ENCODE measurements around the gene CD300C. TPM values are rescaled to one million over a fixed set of nuclear protein-coding genes. Genes with fewer than 3 reads are reported as not detected.

CD300C gene
- polyA plus RNA-seq (2013, experiment 1 of 2): not detected
- not detected for polyA plus RNA-seq (2013, experiment 2 of 2)

GRCh38 chr17:74545843-74546230 is at the start of gene CD300C:
TSS of gene CD300C (minus strand) at chr17:74546115. CDS start at chr17:74545782, 333 bp downstream.
- Histone ChIP-seq H3K36me3 (ENCODE audit: insufficient read depth, low read length) (no peaks in the 10 kb centered on the region), H3K4me1 (ENCODE audit: insufficient read depth, low read length) (no peaks in the 10 kb centered on the region), H3K4me3 (ENCODE audit: low read length) (no peak within 1 kb of the TSS), H3K27me3 (ENCODE audit: insufficient read depth, low read length) (no peaks in the 10 kb centered on the region), H3K9ac (ENCODE audit: low read depth, low read length) (no peak within 1 kb of the TSS; the same call in 1 of the 2 replicates), H3K27ac (ENCODE audit: low read depth, low read length) (no peak within 1 kb of the TSS), H3K9me3 (ENCODE audit: insufficient read depth, low read depth, low read length) (no peaks in the 10 kb centered on the region)
- 88% methylated on average over 5 of the region's 5 CpGs for WGBS

- H3K9me3 ChIP-seq (ENCODE audit: insufficient read depth, low read depth, low read length): no peaks in the 10 kb centered on the region
- H3K4me1 ChIP-seq (ENCODE audit: insufficient read depth, low read length): 0 out of 2 replicates have a peak, but pooled peaks cover 6% of the 10 kb centered on the region
- no peak overlapping the region for H3K9ac ChIP-seq (ENCODE audit: low read depth, low read length)
- no peaks in the 10 kb centered on the region for H3K36me3 ChIP-seq (ENCODE audit: insufficient read depth, low read length)
- H3K4me3 ChIP-seq (ENCODE audit: low read length): no peak overlapping the region
- no peak overlapping the region for H3K27ac ChIP-seq (ENCODE audit: low read depth, low read length)
- peaks cover 2% of the 10 kb centered on the region; the same call in 1 of the 2 replicates for H3K27me3 ChIP-seq (ENCODE audit: insufficient read depth, low read length)
- 82% methylated on average over 6 of the region's 6 CpGs for WGBS
Measured at GRCh38 chr17:74595037-74595750, 49.3 kb upstream of the CD300C start.

- Histone ChIP-seq H3K4me1 (ENCODE audit: insufficient read depth, low read length) (no peaks in the 10 kb centered on the region), H3K4me3 (ENCODE audit: low read length) (no peak within 1 kb of the TSS), H3K27ac (ENCODE audit: low read depth, low read length) (no peak within 1 kb of the TSS), H3K9ac (ENCODE audit: low read depth, low read length) (no peak within 1 kb of the TSS), H3K36me3 (ENCODE audit: insufficient read depth, low read length) (no peaks in the 10 kb centered on the region), H3K27me3 (ENCODE audit: insufficient read depth, low read length) (peaks cover 2% of the 10 kb centered on the region; the same call in 1 of the 2 replicates), H3K9me3 (ENCODE audit: insufficient read depth, low read depth, low read length) (no peaks in the 10 kb centered on the region)
- 88% methylated on average over 14 of the region's 14 CpGs for WGBS
Measured at GRCh38 chr17:74592087-74592990, 46.4 kb upstream of the CD300C start, which contains the start of gene CD300LD. TSS of gene CD300LD (minus strand) at chr17:74592283. CDS start at chr17:74592202, 81 bp downstream.

- H3K9ac ChIP-seq (ENCODE audit: low read depth, low read length): no peak overlapping the region
- H3K4me1 ChIP-seq (ENCODE audit: insufficient read depth, low read length): no peaks in the 10 kb centered on the region
- WGBS: 85% methylated on average over 1 of the region's 1 CpG
- no peaks in the 10 kb centered on the region for H3K36me3 ChIP-seq (ENCODE audit: insufficient read depth, low read length)
- H3K4me3 ChIP-seq (ENCODE audit: low read length): no peak overlapping the region
- H3K27me3 ChIP-seq (ENCODE audit: insufficient read depth, low read length): peaks cover 2% of the 10 kb centered on the region; the same call in 1 of the 2 replicates
- no peaks in the 10 kb centered on the region for H3K9me3 ChIP-seq (ENCODE audit: insufficient read depth, low read depth, low read length)
- H3K27ac ChIP-seq (ENCODE audit: low read depth, low read length): no peak overlapping the region
Measured at GRCh38 chr17:74591503-74591902, 45.6 kb upstream of the CD300C start.

- 94% methylated on average over 5 of the region's 5 CpGs for WGBS
- H3K4me3 ChIP-seq (ENCODE audit: low read length): no peak overlapping the region
- no peaks in the 10 kb centered on the region for H3K36me3 ChIP-seq (ENCODE audit: insufficient read depth, low read length)
- H3K9me3 ChIP-seq (ENCODE audit: insufficient read depth, low read depth, low read length): no peaks in the 10 kb centered on the region
- no peaks in the 10 kb centered on the region for H3K27me3 ChIP-seq (ENCODE audit: insufficient read depth, low read length)
- no peak overlapping the region for H3K27ac ChIP-seq (ENCODE audit: low read depth, low read length)
- H3K4me1 ChIP-seq (ENCODE audit: insufficient read depth, low read length): no peaks in the 10 kb centered on the region
- H3K9ac ChIP-seq (ENCODE audit: low read depth, low read length): no peak overlapping the region
Measured at GRCh38 chr17:74585711-74586110, 39.8 kb upstream of the CD300C start.

GRCh38 chr17:74584292-74585060 is 38.6 kb upstream of the CD300C start:
- no peak overlapping the region for H3K9ac ChIP-seq (ENCODE audit: low read depth, low read length)
- 81% methylated on average over 14 of the region's 14 CpGs for WGBS
- no peaks in the 10 kb centered on the region for H3K36me3 ChIP-seq (ENCODE audit: insufficient read depth, low read length)
- no peaks in the 10 kb centered on the region for H3K9me3 ChIP-seq (ENCODE audit: insufficient read depth, low read depth, low read length)
- H3K4me1 ChIP-seq (ENCODE audit: insufficient read depth, low read length): no peaks in the 10 kb centered on the region
- no peaks in the 10 kb centered on the region for H3K27me3 ChIP-seq (ENCODE audit: insufficient read depth, low read length)
- no peak overlapping the region for H3K4me3 ChIP-seq (ENCODE audit: low read length)
- H3K27ac ChIP-seq (ENCODE audit: low read depth, low read length): no peak overlapping the region

- Histone ChIP-seq H3K27me3 (ENCODE audit: insufficient read depth, low read length) (no peaks in the 10 kb centered on the region), H3K36me3 (ENCODE audit: insufficient read depth, low read length) (no peaks in the 10 kb centered on the region), H3K9me3 (ENCODE audit: insufficient read depth, low read depth, low read length) (no peaks in the 10 kb centered on the region), H3K27ac (ENCODE audit: low read depth, low read length) (no peak overlapping the region), H3K4me3 (ENCODE audit: low read length) (no peak overlapping the region), H3K9ac (ENCODE audit: low read depth, low read length) (no peak overlapping the region), H3K4me1 (ENCODE audit: insufficient read depth, low read length) (no peaks in the 10 kb centered on the region)
- 92% methylated on average over 10 of the region's 10 CpGs for WGBS
Measured at GRCh38 chr17:74582633-74583032, 36.7 kb upstream of the CD300C start.

GRCh38 chr17:74579900-74580299 is 34.0 kb upstream of the CD300C start:
- Histone ChIP-seq H3K36me3 (ENCODE audit: insufficient read depth, low read length) (no peaks in the 10 kb centered on the region), H3K4me3 (ENCODE audit: low read length) (no peak overlapping the region), H3K9ac (ENCODE audit: low read depth, low read length) (no peak overlapping the region), H3K27me3 (ENCODE audit: insufficient read depth, low read length) (no peaks in the 10 kb centered on the region), H3K4me1 (ENCODE audit: insufficient read depth, low read length) (no peaks in the 10 kb centered on the region; the same call in 1 of the 2 replicates), H3K9me3 (ENCODE audit: insufficient read depth, low read depth, low read length) (no peaks in the 10 kb centered on the region), H3K27ac (ENCODE audit: low read depth, low read length) (no peak overlapping the region)
- 91% methylated on average over 7 of the region's 7 CpGs for WGBS

GRCh38 chr17:74578979-74579378 is 33.1 kb upstream of the CD300C start:
- no peak overlapping the region for H3K4me3 ChIP-seq (ENCODE audit: low read length)
- no peaks in the 10 kb centered on the region for H3K36me3 ChIP-seq (ENCODE audit: insufficient read depth, low read length)
- no peaks in the 10 kb centered on the region for H3K9me3 ChIP-seq (ENCODE audit: insufficient read depth, low read depth, low read length)
- 88% methylated on average over 9 of the region's 9 CpGs for WGBS
- no peak overlapping the region for H3K27ac ChIP-seq (ENCODE audit: low read depth, low read length)
- H3K27me3 ChIP-seq (ENCODE audit: insufficient read depth, low read length): no peaks in the 10 kb centered on the region
- no peak overlapping the region for H3K9ac ChIP-seq (ENCODE audit: low read depth, low read length)
- H3K4me1 ChIP-seq (ENCODE audit: insufficient read depth, low read length): no peaks in the 10 kb centered on the region; the same call in 1 of the 2 replicates

- H3K9ac ChIP-seq (ENCODE audit: low read depth, low read length): no peak overlapping the region
- no peak overlapping the region for H3K27ac ChIP-seq (ENCODE audit: low read depth, low read length)
- H3K4me1 ChIP-seq (ENCODE audit: insufficient read depth, low read length): no peaks in the 10 kb centered on the region; the same call in 1 of the 2 replicates
- H3K9me3 ChIP-seq (ENCODE audit: insufficient read depth, low read depth, low read length): no peaks in the 10 kb centered on the region
- 89% methylated on average over 5 of the region's 5 CpGs for WGBS
- no peaks in the 10 kb centered on the region for H3K36me3 ChIP-seq (ENCODE audit: insufficient read depth, low read length)
- H3K4me3 ChIP-seq (ENCODE audit: low read length): no peak overlapping the region
- no peaks in the 10 kb centered on the region for H3K27me3 ChIP-seq (ENCODE audit: insufficient read depth, low read length)
Measured at GRCh38 chr17:74574489-74575142, 28.7 kb upstream of the CD300C start.
